Hematopoietic multipotent progenitor cell treated with erythropoietin and hydrocortisone succinate and interleukin-3 and kit ligand, for 4 days (in vitro differentiated cells): Measurements from ENCODE around the gene MYL10.

Source experiments
- DNase-seq: peaks from one replicate; pipeline ENCODE4 v3.0.0-alpha.2; 2015

Gene MYL10

GRCh38 chr7:101563943-101564777, 64.9 kb downstream of the MYL10 start:
- DNase-seq, result no peak
